ENCODE data around the gene SLC22A31. TPM values are rescaled to one million over a fixed set of nuclear protein-coding genes. Genes with fewer than 3 reads are reported as not detected.

The SLC22A31 gene
- total RNA-seq, 1 donor from 2014 or later = not detected

- no peak for DNase-seq (ENCODE audit: low spot score in 2 of 2)
- no peaks in the 10 kb centered on the region for H3K4me1 ChIP-seq
- H3K4me3 ChIP-seq = no peak overlapping the region
- H3K9me3 ChIP-seq = no peaks in the 10 kb centered on the region
- H3K27me3 ChIP-seq = no peaks in the 10 kb centered on the region
- H3K27ac ChIP-seq = no peak overlapping the region
- TF ChIP-seq CTCF (IDR thresholded peaks at IDR 0.05) = no peak
- H3K36me3 ChIP-seq = peaks cover 47 to 53% of the 10 kb centered on the region in 2 donors
- intact Hi-C loops (cut with DNase I) = no loop called here
Measured at GRCh38 chr16:89233678-89234490, 33.5 kb upstream of the SLC22A31 start.

DNA sequence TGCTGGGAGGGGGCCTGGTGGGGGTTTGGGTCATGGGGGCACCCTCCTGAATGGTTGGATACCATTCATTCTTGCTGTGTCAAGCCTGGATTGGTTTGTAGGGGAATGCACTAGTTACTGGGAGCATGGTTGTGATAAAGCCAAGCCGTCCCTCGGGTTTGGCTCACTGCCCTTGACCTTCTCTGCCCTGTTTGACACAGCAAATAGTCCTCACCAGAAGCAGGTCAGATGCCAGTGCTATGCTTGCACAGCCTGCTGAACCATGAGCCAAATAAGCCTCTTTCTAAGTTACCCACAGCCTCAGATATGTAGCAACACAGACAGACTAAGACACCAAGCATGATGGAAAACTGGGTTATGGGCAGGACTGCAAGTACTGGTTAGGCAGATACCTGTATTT lies 31.8 kb upstream of the SLC22A31 start:
- Histone ChIP-seq H3K27ac (no peak overlapping the region), H3K27me3 (no peaks in the 10 kb centered on the region), H3K36me3 (peaks cover 62 to 69% of the 10 kb centered on the region in 2 donors), H3K4me1 (no peaks in the 10 kb centered on the region), H3K9me3 (peaks cover 0 to 8% of the 10 kb centered on the region in 2 donors), H3K4me3 (no peak overlapping the region)
- intact Hi-C loops (cut with DNase I) = no loop called here
- TF ChIP-seq CTCF (IDR thresholded peaks at IDR 0.05) = no peak
- no peak for DNase-seq (ENCODE audit: low spot score in 2 of 2)

DNA sequence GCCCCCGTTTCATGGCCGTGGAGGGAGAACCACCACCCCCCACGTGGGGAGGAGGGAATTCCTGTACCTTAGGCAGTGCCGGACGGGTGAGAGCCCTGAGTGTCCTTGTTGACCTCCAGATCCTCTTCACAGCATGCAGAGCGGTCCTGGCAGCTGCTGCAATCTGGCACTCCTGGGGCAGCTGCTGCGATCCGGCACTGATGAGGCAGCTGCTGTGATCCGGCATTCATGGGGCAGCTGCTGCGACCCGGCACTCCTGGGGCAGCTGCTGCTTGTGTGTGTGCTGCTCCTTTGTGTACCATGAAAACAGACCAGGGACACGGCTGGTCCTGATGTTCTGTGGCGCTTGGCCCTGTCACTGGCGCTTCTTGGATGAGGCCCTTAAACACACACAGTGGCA lies 29.9 kb upstream of the SLC22A31 start:
- H3K4me1 ChIP-seq = no peaks in the 10 kb centered on the region
- H3K27ac ChIP-seq = no peak overlapping the region
- no peak for TF ChIP-seq CTCF (IDR thresholded peaks at IDR 0.05)
- no peak overlapping the region for H3K4me3 ChIP-seq
- H3K36me3 ChIP-seq = peaks cover 76 to 87% of the 10 kb centered on the region in 2 donors
- intact Hi-C loops (cut with DNase I) = no loop called here
- DNase-seq (ENCODE audit: low spot score in 2 of 2) = no peak
- peaks cover 0 to 8% of the 10 kb centered on the region in 2 donors for H3K9me3 ChIP-seq
- H3K27me3 ChIP-seq = no peaks in the 10 kb centered on the region

GRCh38 chr16:89224665-89225064 lies 24.3 kb upstream of the SLC22A31 start:
- no peak for DNase-seq (ENCODE audit: low spot score in 2 of 2)
- Histone ChIP-seq H3K36me3 (peaks cover 73 to 90% of the 10 kb centered on the region in 2 donors), H3K9me3 (peaks cover 0 to 8% of the 10 kb centered on the region in 2 donors), H3K27ac (no peak overlapping the region), H3K4me1 (no peaks in the 10 kb centered on the region), H3K27me3 (no peaks in the 10 kb centered on the region), H3K4me3 (no peak overlapping the region)
- no peak for TF ChIP-seq CTCF (IDR thresholded peaks at IDR 0.05)
- intact Hi-C loops (cut with DNase I) = no loop called here

DNA sequence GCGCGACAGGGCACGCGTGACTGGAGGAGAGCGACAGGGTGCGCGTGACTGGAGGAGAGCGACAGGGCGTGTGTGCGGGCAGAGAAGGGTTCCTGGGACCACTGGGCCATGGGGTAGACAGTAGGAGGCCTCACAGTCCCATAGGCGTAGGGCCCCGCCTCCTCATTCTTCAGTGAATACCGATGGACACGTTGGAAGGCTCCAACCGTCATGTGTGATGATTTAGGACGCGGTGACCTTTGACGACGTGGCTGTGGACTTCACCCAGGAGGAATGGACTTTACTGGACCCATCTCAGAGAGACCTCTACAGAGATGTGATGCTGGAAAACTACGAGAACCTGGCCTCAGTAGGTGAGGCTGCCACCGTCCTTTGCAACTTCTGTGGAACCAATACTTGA lies 22.6 kb upstream of the SLC22A31 start:
- Histone ChIP-seq H3K4me3 (no peak overlapping the region), H3K36me3 (peaks cover 60 to 75% of the 10 kb centered on the region in 2 donors), H3K9me3 (peaks cover 0 to 7% of the 10 kb centered on the region in 2 donors), H3K27ac (no peak overlapping the region), H3K4me1 (peaks cover 0 to 7% of the 10 kb centered on the region in 2 donors), H3K27me3 (no peaks in the 10 kb centered on the region)
- intact Hi-C loops (cut with DNase I) = no loop called here
- no peak for TF ChIP-seq CTCF (IDR thresholded peaks at IDR 0.05)
- no peak for DNase-seq (ENCODE audit: low spot score in 2 of 2)
